Kidney epithelial cell (primary cell): Measurements from ENCODE around the gene NFYC. TPM values are rescaled to one million over a fixed set of nuclear protein-coding genes. Genes with fewer than 3 reads are reported as not detected.

Source experiments
- DNase-seq: peaks from one replicate; pipeline ENCODE4 v3.0.0-alpha.2; 2010; ENCODE audit warnings: low read depth
- H3K27me3 ChIP-seq: 2 replicates; pipeline ENCODE4 v1.6.0; 2011; ENCODE audit warnings: low read length; ENCODE audit not compliant: control insufficient read depth, insufficient read depth
- H3K36me3 ChIP-seq: 2 replicates; pipeline ENCODE4 v1.5.1; 2011; ENCODE audit warnings: low read length; ENCODE audit not compliant: control insufficient read depth, insufficient read depth
- H3K4me3 ChIP-seq: 2 replicates; pipeline ENCODE4 v1.5.1; 2011; ENCODE audit warnings: low read depth, mild to moderate bottlenecking, control low read depth, low read length
- CTCF ChIP-seq: IDR thresholded peaks from 2 replicates; pipeline ENCODE4 v1.5.1; 2011; ENCODE audit warnings: mild to moderate bottlenecking, moderate library complexity, low read length, control low read depth, inconsistent platforms; ENCODE audit not compliant: insufficient read depth, poor library complexity, severe bottlenecking
- total RNA-seq: library from RNA; depleted of rRNA; stranded (reverse); fragments of >200 nt; gene quantifications from 2 replicates; pipeline ENCODE4 v1.2.3, GENCODE V29; 2015

Gene NFYC
- total RNA-seq, 1 donor from 2014 or later = 44.4 TPM

- no peaks in the 10 kb centered on the region for H3K27me3 ChIP-seq
- TF ChIP-seq CTCF = no peak
- H3K36me3 ChIP-seq = peaks cover 1% of the 10 kb centered on the region
- H3K4me3 ChIP-seq = no peak overlapping the region
- no peak for DNase-seq
Observed at GRCh38 chr1:40777224-40777970, 85.9 kb downstream of the NFYC start.

GRCh38 chr1:40780678-40781607 lies 89.4 kb downstream of the NFYC start:
- DNase-seq = peak; percentile 35
- TF ChIP-seq CTCF = no peak
- Histone ChIP-seq H3K4me3 (no peak overlapping the region), H3K27me3 (peaks cover 4% of the 10 kb centered on the region), H3K36me3 (no peaks in the 10 kb centered on the region)

GRCh38 chr1:40781608-40781971 lies 90.1 kb downstream of the NFYC start:
- H3K36me3 ChIP-seq = no peaks in the 10 kb centered on the region
- DNase-seq = no peak
- no peak for TF ChIP-seq CTCF

GRCh38 chr1:40782371-40782956 lies 91.0 kb downstream of the NFYC start:
- Histone ChIP-seq H3K27me3 (peaks cover 4% of the 10 kb centered on the region), H3K36me3 (no peaks in the 10 kb centered on the region), H3K4me3 (no peak overlapping the region)
- peak; percentile 50 for TF ChIP-seq CTCF
- DNase-seq = no peak

More at GRCh38 chr1:40781608-40781971, 90.1 kb downstream of the NFYC start:
- Histone ChIP-seq H3K4me3 (no peak overlapping the region), H3K27me3 (peaks cover 4% of the 10 kb centered on the region)

GRCh38 chr1:40783001-40783905 lies 91.7 kb downstream of the NFYC start, which contains the start of gene KCNQ4:
Gene KCNQ4 (plus strand): TSS chr1:40783787. CDS start chr1:40784094, 307 bp downstream.
- Histone ChIP-seq H3K27me3 (peaks cover 4% of the 10 kb centered on the region), H3K4me3 (peak within 1 kb of the TSS; percentile 30), H3K36me3 (no peaks in the 10 kb centered on the region)
- no peak for DNase-seq
- no peak for TF ChIP-seq CTCF
